ENCODE data around the gene FGF5.

DNA sequence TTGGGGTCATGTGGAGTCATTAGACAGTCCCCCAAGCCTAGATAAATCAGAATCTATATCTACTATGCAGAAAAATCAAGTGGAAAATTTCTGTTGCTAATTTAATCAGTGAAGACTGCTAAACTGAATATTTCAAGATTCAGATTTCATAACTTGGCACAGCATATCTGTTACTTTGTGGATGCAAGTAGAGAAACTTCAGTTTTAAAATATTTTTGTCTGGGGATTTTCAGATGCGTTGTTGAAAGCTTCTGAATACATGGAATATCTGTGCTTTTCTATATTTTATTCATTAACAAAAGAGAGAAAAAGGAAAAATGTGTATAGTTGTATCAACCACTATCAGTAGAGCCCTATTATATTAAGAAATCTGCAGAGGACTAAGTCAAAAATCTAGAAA, 4.4 kb downstream of the FGF5 start:
- TF ChIP-seq, protein P1, sequence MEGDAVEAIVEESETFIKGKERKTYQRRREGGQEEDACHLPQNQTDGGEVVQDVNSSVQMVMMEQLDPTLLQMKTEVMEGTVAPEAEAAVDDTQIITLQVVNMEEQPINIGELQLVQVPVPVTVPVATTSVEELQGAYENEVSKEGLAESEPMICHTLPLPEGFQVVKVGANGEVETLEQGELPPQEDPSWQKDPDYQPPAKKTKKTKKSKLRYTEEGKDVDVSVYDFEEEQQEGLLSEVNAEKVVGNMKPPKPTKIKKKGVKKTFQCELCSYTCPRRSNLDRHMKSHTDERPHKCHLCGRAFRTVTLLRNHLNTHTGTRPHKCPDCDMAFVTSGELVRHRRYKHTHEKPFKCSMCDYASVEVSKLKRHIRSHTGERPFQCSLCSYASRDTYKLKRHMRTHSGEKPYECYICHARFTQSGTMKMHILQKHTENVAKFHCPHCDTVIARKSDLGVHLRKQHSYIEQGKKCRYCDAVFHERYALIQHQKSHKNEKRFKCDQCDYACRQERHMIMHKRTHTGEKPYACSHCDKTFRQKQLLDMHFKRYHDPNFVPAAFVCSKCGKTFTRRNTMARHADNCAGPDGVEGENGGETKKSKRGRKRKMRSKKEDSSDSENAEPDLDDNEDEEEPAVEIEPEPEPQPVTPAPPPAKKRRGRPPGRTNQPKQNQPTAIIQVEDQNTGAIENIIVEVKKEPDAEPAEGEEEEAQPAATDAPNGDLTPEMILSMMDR (IDR thresholded peaks at IDR 0.05; ENCODE audit: low read depth, low read length) = no peak
- no peak for TF ChIP-seq POLR2A (IDR thresholded peaks at IDR 0.05; ENCODE audit: extremely low read depth, insufficient read length)
- TF ChIP-seq, protein P2, sequence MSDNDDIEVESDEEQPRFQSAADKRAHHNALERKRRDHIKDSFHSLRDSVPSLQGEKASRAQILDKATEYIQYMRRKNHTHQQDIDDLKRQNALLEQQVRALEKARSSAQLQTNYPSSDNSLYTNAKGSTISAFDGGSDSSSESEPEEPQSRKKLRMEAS (IDR thresholded peaks at IDR 0.05; ENCODE audit: low read depth, low read length) = no peak
